Liver (tissue), 9 donors: ENCODE results near the gene PPFIA4. TPM values are rescaled to one million over a fixed set of nuclear protein-coding genes. Genes with fewer than 3 reads are reported as not detected.

Source experiments
- DNase-seq: peaks from one replicate; pipeline ENCODE4 v3.0.0-alpha.2; 2017; ENCODE audit warnings: low spot score
- H3K27ac ChIP-seq, 2 donors: one replicate each; pipeline ENCODE4 v1.7.0; 2013; ENCODE audit warnings: inconsistent platforms in 2 of 2, low read length in 2 of 2, control low read depth in 1 of 2, low read depth in 1 of 2, mild to moderate bottlenecking in 1 of 2
- H3K27me3 ChIP-seq, 4 donors: one replicate each; pipeline versions ENCODE4 v1.6.1 to v1.7.0; 2013; ENCODE audit warnings: low read length in 3 of 4, inconsistent platforms in 1 of 4, mild to moderate bottlenecking in 1 of 4, moderate library complexity in 1 of 4; ENCODE audit not compliant: control insufficient read depth in 4 of 4, insufficient read depth in 4 of 4
- H3K36me3 ChIP-seq, 4 donors: one replicate each; pipeline versions ENCODE4 v1.6.1 to v1.7.0; 2013; ENCODE audit warnings: low read length in 3 of 4, mild to moderate bottlenecking in 3 of 4, low read depth in 1 of 4, moderate library complexity in 1 of 4; ENCODE audit not compliant: control insufficient read depth in 4 of 4, insufficient read depth in 3 of 4
- H3K4me1 ChIP-seq, 4 donors: one replicate each; pipeline versions ENCODE4 v1.6.1 to v1.7.0; 2013; ENCODE audit warnings: low read length in 3 of 4, mild to moderate bottlenecking in 3 of 4, moderate library complexity in 1 of 4; ENCODE audit not compliant: control insufficient read depth in 4 of 4, insufficient read depth in 4 of 4
- H3K4me3 ChIP-seq, 3 donors: one replicate each; pipeline versions ENCODE4 v1.6.1 to v1.7.0; 2013; ENCODE audit warnings: low read length in 3 of 3, control low read depth in 1 of 3, low read depth in 1 of 3, mild to moderate bottlenecking in 1 of 3
- H3K9ac ChIP-seq, 2 donors: one replicate each; pipeline ENCODE4 v1.7.0; 2013; ENCODE audit warnings: low read length in 2 of 2, mild to moderate bottlenecking in 2 of 2, moderate library complexity in 2 of 2, control low read depth in 1 of 2, low read depth in 1 of 2
- H3K9me3 ChIP-seq, 4 donors: one replicate each; pipeline versions ENCODE4 v1.6.1 to v1.7.0; 2013; ENCODE audit warnings: low read length in 3 of 4; ENCODE audit not compliant: control insufficient read depth in 4 of 4
- ATF3 ChIP-seq: IDR thresholded peaks from 2 replicates; pipeline ENCODE4 v1.6.1; 2016; ENCODE audit warnings: antibody characterized with exemption
- CTCF ChIP-seq: fragments of 150-350 bp; IDR thresholded peaks from 2 replicates; pipeline ENCODE4 v1.5.1; 2017; ENCODE audit warnings: improper control_type of control experiment, low read depth, low read length; ENCODE audit not compliant: missing input control
- EGR1 ChIP-seq, 2 donors: IDR thresholded peaks; 2 replicates each; pipeline ENCODE4 v1.6.1; 2016 to 2018; ENCODE audit warnings: antibody characterized with exemption in 2 of 2, low read depth in 2 of 2
- FOXA1 ChIP-seq: IDR thresholded peaks from 2 replicates; pipeline ENCODE4 v1.6.1; 2016; ENCODE audit warnings: antibody characterized with exemption
- FOXA2 ChIP-seq: IDR thresholded peaks from 2 replicates; pipeline ENCODE4 v1.6.1; 2016; ENCODE audit warnings: antibody characterized with exemption
- GABPA ChIP-seq, 2 donors: IDR thresholded peaks in 1 of 2; conservative IDR thresholded peaks in 1 of 2; 2 replicates each; pipeline ENCODE4 v1.6.1; 2016; ENCODE audit warnings: antibody characterized with exemption in 2 of 2, mild to moderate bottlenecking in 1 of 2, moderate library complexity in 1 of 2
- HNF4A ChIP-seq, 2 donors: conservative IDR thresholded peaks; 2 replicates each; pipeline ENCODE4 v1.6.1; 2016; ENCODE audit warnings: antibody characterized with exemption in 2 of 2, mild to moderate bottlenecking in 2 of 2
- HNF4G ChIP-seq: IDR thresholded peaks from 2 replicates; pipeline ENCODE4 v1.6.1; 2016; ENCODE audit warnings: antibody characterized with exemption
- JUND ChIP-seq, 2 donors: IDR thresholded peaks; 2 replicates each; pipeline ENCODE4 v1.6.1; 2016; ENCODE audit warnings: antibody characterized with exemption in 2 of 2
- MAX ChIP-seq: IDR thresholded peaks from 2 replicates; pipeline ENCODE4 v1.6.1; 2016; ENCODE audit warnings: antibody characterized with exemption
- NR2F2 ChIP-seq: IDR thresholded peaks from 2 replicates; pipeline ENCODE4 v1.6.1; 2016; ENCODE audit warnings: antibody characterized with exemption
- RAD21 ChIP-seq, 2 donors: IDR thresholded peaks; 2 replicates each; pipeline ENCODE4 v1.6.1; 2016; ENCODE audit warnings: antibody characterized with exemption in 2 of 2, mild to moderate bottlenecking in 2 of 2
- REST ChIP-seq: IDR thresholded peaks from 2 replicates; pipeline ENCODE4 v1.6.1; 2016; ENCODE audit warnings: antibody characterized with exemption, mild to moderate bottlenecking
- RXRA ChIP-seq, 2 donors: IDR thresholded peaks; 2 replicates each; pipeline ENCODE4 v1.6.1; 2017 to 2018; ENCODE audit warnings: antibody characterized with exemption in 2 of 2, mild to moderate bottlenecking in 1 of 2
- SP1 ChIP-seq: IDR thresholded peaks from 2 replicates; pipeline ENCODE4 v1.6.1; 2018; ENCODE audit warnings: antibody characterized with exemption, mild to moderate bottlenecking
- TAF1 ChIP-seq: conservative IDR thresholded peaks from 2 replicates; pipeline ENCODE4 v1.6.1; 2016; ENCODE audit warnings: antibody characterized with exemption, mild to moderate bottlenecking
- YY1 ChIP-seq: IDR thresholded peaks from 2 replicates; pipeline ENCODE4 v1.6.1; 2016; ENCODE audit warnings: antibody characterized with exemption, mild to moderate bottlenecking
- ZBTB33 ChIP-seq: IDR thresholded peaks from 2 replicates; pipeline ENCODE4 v1.6.1; 2016; ENCODE audit warnings: antibody characterized with exemption
- polyA plus RNA-seq, 2 donors: library from polyadenylated mRNA; stranded (reverse) in 1 of 2; unstranded in 1 of 2; fragments of 200-250 nt in 1 of 2; fragments of >200 nt in 1 of 2; fragmentation: Nextera tagmentation in 1 of 2; extraction: Ambion mirVana in 1 of 2; gene quantifications; one replicate each; pipeline versions ENCODE4 v1.2.1 to v1.2.3, GENCODE V29; 2013 to 2015
- total RNA-seq, 2 donors: library from RNA; depleted of rRNA; stranded (reverse); fragments of >200 nt; gene quantifications; one replicate each; pipeline ENCODE4 v1.2.3, GENCODE V29; 2014
- donor health status: healthy.
- donor health status: healthy.
- donor health status: healthy.
- donor health status: healthy.
- donor health status: healthy.

Gene PPFIA4
- total and polyA plus RNA-seq, 4 donors = 0.07 to 0.33 (median 0.15) TPM

GRCh38 chr1:203025686-203026030 lies 633 bp upstream of the PPFIA4 start:
- TF ChIP-seq NR2F2 (no peak), SP1 (no peak), EGR1 (IDR thresholded peaks at IDR 0.05; ENCODE audit: low read depth in 2 of 2) (no peak), RAD21 (IDR thresholded peaks at IDR 0.05) (no peak), YY1 (no peak), GABPA (IDR thresholded peaks at IDR 0.05 in 1 of 2, conservative IDR thresholded peaks at IDR 0.05 in 1 of 2) (no peak), JUND (IDR thresholded peaks at IDR 0.05) (no peak), ZBTB33 (no peak), TAF1 (no peak), CTCF (no peak), REST (no peak), ATF3 (no peak), HNF4A (conservative IDR thresholded peaks at IDR 0.05) (no peak), FOXA2 (no peak), MAX (no peak), HNF4G (no peak), RXRA (IDR thresholded peaks at IDR 0.05) (no peak), FOXA1 (no peak)
- Histone ChIP-seq H3K4me3 (no peak overlapping the region), H3K9me3 (no peaks in the 10 kb centered on the region), H3K36me3 (peaks cover 5 to 28% (median 25%) of the 10 kb centered on the region in 4 donors), H3K9ac (no peak overlapping the region), H3K27me3 (no peaks in the 10 kb centered on the region), H3K27ac (no peak overlapping the region), H3K4me1 (peaks cover 5 to 7% (median 6%) of the 10 kb centered on the region in 4 donors)
- no peak for DNase-seq
